Epithelial cell of esophagus (primary cell): ENCODE data around the gene USP35.

Experiments used
- DNase-seq: peaks from one replicate; pipeline ENCODE4 v3.0.0; 2010; ENCODE audit warnings: low read depth
- H3K4me3 ChIP-seq: 2 replicates; pipeline ENCODE4 v1.5.1; 2011; ENCODE audit warnings: mild to moderate bottlenecking, low read length, control low read depth
- CTCF ChIP-seq: IDR thresholded peaks from 2 replicates; pipeline ENCODE4 v1.5.1; 2011; ENCODE audit warnings: low read depth, mild to moderate bottlenecking, low read length, control low read depth, inconsistent platforms; ENCODE audit not compliant: insufficient read depth; ENCODE audit errors: missing control alignments

The USP35 gene

GRCh38 chr11:78261367-78261766 lies 72.6 kb downstream of the USP35 start:
- DNase-seq = no peak
- H3K4me3 ChIP-seq = no peak overlapping the region
- no peak for TF ChIP-seq CTCF

- H3K4me3 ChIP-seq = no peak overlapping the region
- no peak for TF ChIP-seq CTCF
- no peak for DNase-seq
Measured at GRCh38 chr11:78261828-78262227, 73.1 kb downstream of the USP35 start.

- no peak for TF ChIP-seq CTCF
- DNase-seq = no peak
- no peak overlapping the region for H3K4me3 ChIP-seq
Measured at GRCh38 chr11:78262238-78262637, 73.5 kb downstream of the USP35 start.

- no peak for DNase-seq
- no peak for TF ChIP-seq CTCF
Measured at GRCh38 chr11:78262691-78263090, 74.0 kb downstream of the USP35 start.

More at GRCh38 chr11:78262691-78263090, 74.0 kb downstream of the USP35 start:
- H3K4me3 ChIP-seq = no peak overlapping the region
